SK-N-SH (cell line): ENCODE data around the gene SPIN1. TPM values are rescaled to one million over a fixed set of nuclear protein-coding genes. Genes with fewer than 3 reads are reported as not detected.

Experiments
- CTCF ChIA-PET: fragments of 300-600, 350-600 bp; formaldehyde crosslinking; extraction: SDS; loops from one replicate; lab custom pipeline; 2021; lab: Yijun Ruan, JAX
- POLR2A ChIA-PET: fragments of 350-600 bp; sonication (Branson Sonifier 250); formaldehyde crosslinking; extraction: SDS; loops from one replicate; lab custom pipeline; 2020; ENCODE audit warnings: antibody characterized with exemption, inconsistent platforms; lab: Yijun Ruan, JAX
- DNase-seq: peaks from one replicate; pipeline ENCODE4 v3.0.0; 2012
- H2AFZ ChIP-seq: fragments of 200-600 bp; sonication (generic); 2 replicates; pipeline ENCODE4 v1.8.1; 2016; ENCODE audit warnings: antibody characterized with exemption, mild to moderate bottlenecking, low read depth
- H3F3A ChIP-seq: fragments of 200-600 bp; sonication (generic); replicated peaks from 2 replicates; pipeline ENCODE3; 2016; ENCODE audit warnings: antibody characterized with exemption, mild to moderate bottlenecking; ENCODE audit not compliant: insufficient read depth
- H3K27ac ChIP-seq, 2 experiments: fragments of 200-500 bp in 1 of 2; fragments of 200-600 bp in 1 of 2; sonication (Bioruptor generic) in 1 of 2; sonication (generic), shearing (Covaris generic) in 1 of 2; 2 replicates each; pipeline versions ENCODE4 v1.5.1 to v1.6.1; 2014 to 2016; ENCODE audit warnings: low read depth in 2 of 2, inconsistent platforms in 1 of 2, low read length in 1 of 2, mild to moderate bottlenecking in 1 of 2, mixed read lengths in 1 of 2
- H3K27me3 ChIP-seq: fragments of 200-600 bp; sonication (generic), shearing (Covaris generic); 2 replicates; pipeline ENCODE4 v1.6.1; 2016; ENCODE audit warnings: mixed run types; ENCODE audit not compliant: insufficient read depth
- H3K36me3 ChIP-seq, 2 experiments: fragments of 200-500 bp in 1 of 2; fragments of 200-600 bp in 1 of 2; sonication (Bioruptor generic) in 1 of 2; sonication (generic) in 1 of 2; replicated peaks in 1 of 2; 2 replicates each; pipeline versions ENCODE3 to v1.5.1; 2014 to 2016; ENCODE audit warnings: low read length in 1 of 2, mild to moderate bottlenecking in 1 of 2; ENCODE audit not compliant: insufficient read depth in 2 of 2, control insufficient read depth in 1 of 2
- H3K4me1 ChIP-seq, 2 experiments: fragments of 200-500 bp in 1 of 2; fragments of 200-600 bp in 1 of 2; sonication (Bioruptor generic) in 1 of 2; sonication (generic), shearing (Covaris generic) in 1 of 2; 2 replicates each; pipeline versions ENCODE4 v1.5.1 to v1.6.1; 2014 to 2016; ENCODE audit warnings: low read depth in 1 of 2, low read length in 1 of 2, mixed run types in 1 of 2; ENCODE audit not compliant: insufficient read depth in 2 of 2, control insufficient read depth in 1 of 2
- H3K4me2 ChIP-seq: fragments of 200-600 bp; sonication (generic), shearing (Covaris generic); 2 replicates; pipeline ENCODE4 v1.6.1; 2017; ENCODE audit warnings: mixed run types
- H3K4me3 ChIP-seq, 2 experiments: fragments of 200-500 bp in 1 of 2; fragments of 200-600 bp in 1 of 2; sonication (Bioruptor generic) in 1 of 2; sonication (generic), shearing (Covaris generic) in 1 of 2; 2 replicates each; pipeline versions ENCODE4 v1.5.1 to v1.8.1; 2014 to 2016; ENCODE audit warnings: low read depth in 2 of 2, inconsistent platforms in 1 of 2, low read length in 1 of 2, mild to moderate bottlenecking in 1 of 2, mixed read lengths in 1 of 2, moderate library complexity in 1 of 2
- H3K79me2 ChIP-seq: fragments of 200-600 bp; sonication (generic); 2 replicates; pipeline ENCODE4 v1.8.1; 2017; ENCODE audit warnings: mild to moderate bottlenecking; ENCODE audit not compliant: insufficient read depth
- H3K9ac ChIP-seq: fragments of 200-600 bp; sonication (generic); 2 replicates; pipeline ENCODE4 v1.6.1; 2017; ENCODE audit warnings: mixed run types
- H3K9me2 ChIP-seq: fragments of 200-600 bp; sonication (generic); 2 replicates; pipeline ENCODE4 v1.6.1; 2017; ENCODE audit warnings: mixed run types
- H3K9me3 ChIP-seq: fragments of 200-600 bp; sonication (generic); 2 replicates; pipeline ENCODE4 v1.6.1; 2017; ENCODE audit warnings: mixed run types, mild to moderate bottlenecking, moderate library complexity
- H4K20me1 ChIP-seq: fragments of 200-600 bp; sonication (generic); 2 replicates; pipeline ENCODE4 v1.6.1; 2017; ENCODE audit warnings: mild to moderate bottlenecking, mixed run types; ENCODE audit not compliant: insufficient read depth
- ELF1 ChIP-seq: IDR thresholded peaks from 2 replicates; pipeline ENCODE4 v1.4.0; 2012
- EZH2phosphoT487 ChIP-seq: fragments of 200-600 bp; sonication (generic); IDR thresholded peaks from 2 replicates; pipeline ENCODE4 v1.6.1; 2017; ENCODE audit warnings: low read depth, mixed run types, mild to moderate bottlenecking, antibody characterized with exemption, moderate library complexity, borderline replicate concordance
- FOSL2 ChIP-seq: IDR thresholded peaks from 2 replicates; pipeline ENCODE4 v1.4.0; 2012; ENCODE audit warnings: low read depth, mild to moderate bottlenecking, moderate library complexity, borderline replicate concordance
- FOXM1 ChIP-seq: IDR thresholded peaks from 2 replicates; pipeline ENCODE4 v1.4.0; 2012; ENCODE audit warnings: low read depth, mild to moderate bottlenecking
- GABPA ChIP-seq: IDR thresholded peaks from 2 replicates; pipeline ENCODE4 v1.4.0; 2012; ENCODE audit warnings: low read depth, mild to moderate bottlenecking
- MXI1 ChIP-seq: IDR thresholded peaks from 2 replicates; pipeline ENCODE4 v1.6.1; 2012; ENCODE audit warnings: mild to moderate bottlenecking, low read depth, low read length, improper control_type of control experiment
- NFIC ChIP-seq: IDR thresholded peaks from 2 replicates; pipeline ENCODE4 v1.4.0; 2012; ENCODE audit warnings: borderline replicate concordance
- NRF1 ChIP-seq: IDR thresholded peaks from 2 replicates; pipeline ENCODE4 v1.6.1; 2012; ENCODE audit warnings: low read depth, mild to moderate bottlenecking, low read length
- POLR2AphosphoS5 ChIP-seq: IDR thresholded peaks from 2 replicates; pipeline ENCODE4 v1.6.1; 2012; ENCODE audit warnings: low read depth, low read length
- RCOR1 ChIP-seq: fragments of 150-350 bp; IDR thresholded peaks from 2 replicates; pipeline ENCODE4 v1.6.1; 2017; ENCODE audit warnings: antibody characterized with exemption, low read length
- RFX5 ChIP-seq: IDR thresholded peaks from 2 replicates; pipeline ENCODE4 v1.6.1; 2012; ENCODE audit warnings: mild to moderate bottlenecking, improper control_type of control experiment, low read length
- RXRA ChIP-seq: IDR thresholded peaks from 2 replicates; pipeline ENCODE4 v1.4.0; 2012; ENCODE audit warnings: low read depth, mild to moderate bottlenecking, borderline replicate concordance
- SIN3A ChIP-seq: IDR thresholded peaks from 2 replicates; pipeline ENCODE4 v1.6.1; 2012; ENCODE audit warnings: low read depth, mild to moderate bottlenecking, low read length, moderate library complexity, borderline replicate concordance
- SMC3 ChIP-seq: IDR thresholded peaks from 2 replicates; pipeline ENCODE4 v1.6.1; 2012; ENCODE audit warnings: low read depth, low read length, improper control_type of control experiment
- TAF1 ChIP-seq: IDR thresholded peaks from 2 replicates; pipeline ENCODE4 v1.6.1; 2012; ENCODE audit warnings: low read depth, mild to moderate bottlenecking, low read length, moderate library complexity, borderline replicate concordance
- TCF12 ChIP-seq: IDR thresholded peaks from 2 replicates; pipeline ENCODE4 v1.4.0; 2012
- TEAD4 ChIP-seq: IDR thresholded peaks from 2 replicates; pipeline ENCODE4 v1.4.0; 2012; ENCODE audit warnings: mild to moderate bottlenecking, borderline replicate concordance; ENCODE audit not compliant: insufficient read depth
- YY1 ChIP-seq: IDR thresholded peaks from 2 replicates; pipeline ENCODE4 v1.4.0; 2012; ENCODE audit warnings: low read depth, mild to moderate bottlenecking
- WGBS: methylation state at CpG from one replicate; pipeline ENCODE4 v1.1.6; 2017; ENCODE audit warnings: low lambda C conversion rate; 5-methylcytosine and 5-hydroxymethylcytosine counted together
- polyA plus RNA-seq, 3 experiments: library from polyadenylated mRNA; depleted of rRNA; stranded (reverse); fragments of >200 nt; gene quantifications; 2 replicates each; pipeline ENCODE4 v1.2.3, GENCODE V29; 2012
- TF ChIP-seq, protein P1 (sequence below): fragments of 200-600 bp; sonication (generic); IDR thresholded peaks from 2 replicates; pipeline ENCODE4 v1.6.1; 2017; ENCODE audit warnings: antibody characterized with exemption, mild to moderate bottlenecking, moderate library complexity
- TF ChIP-seq, protein P2 (sequence below): fragments of 150-350 bp; IDR thresholded peaks from 2 replicates; pipeline ENCODE4 v1.6.1; 2017; ENCODE audit warnings: antibody characterized with exemption, low read length, low read depth, borderline replicate concordance
- TF ChIP-seq, protein P3 (sequence below): IDR thresholded peaks from 2 replicates; pipeline ENCODE4 v1.4.0; 2012; ENCODE audit warnings: low read depth
- TF ChIP-seq, protein P4 (sequence below): IDR thresholded peaks from 2 replicates; pipeline ENCODE4; 2012

The SPIN1 gene
- polyA plus RNA-seq, 1 of the 3 experiments (the other 2 are of a cell fraction) = 35.8 TPM

DNA sequence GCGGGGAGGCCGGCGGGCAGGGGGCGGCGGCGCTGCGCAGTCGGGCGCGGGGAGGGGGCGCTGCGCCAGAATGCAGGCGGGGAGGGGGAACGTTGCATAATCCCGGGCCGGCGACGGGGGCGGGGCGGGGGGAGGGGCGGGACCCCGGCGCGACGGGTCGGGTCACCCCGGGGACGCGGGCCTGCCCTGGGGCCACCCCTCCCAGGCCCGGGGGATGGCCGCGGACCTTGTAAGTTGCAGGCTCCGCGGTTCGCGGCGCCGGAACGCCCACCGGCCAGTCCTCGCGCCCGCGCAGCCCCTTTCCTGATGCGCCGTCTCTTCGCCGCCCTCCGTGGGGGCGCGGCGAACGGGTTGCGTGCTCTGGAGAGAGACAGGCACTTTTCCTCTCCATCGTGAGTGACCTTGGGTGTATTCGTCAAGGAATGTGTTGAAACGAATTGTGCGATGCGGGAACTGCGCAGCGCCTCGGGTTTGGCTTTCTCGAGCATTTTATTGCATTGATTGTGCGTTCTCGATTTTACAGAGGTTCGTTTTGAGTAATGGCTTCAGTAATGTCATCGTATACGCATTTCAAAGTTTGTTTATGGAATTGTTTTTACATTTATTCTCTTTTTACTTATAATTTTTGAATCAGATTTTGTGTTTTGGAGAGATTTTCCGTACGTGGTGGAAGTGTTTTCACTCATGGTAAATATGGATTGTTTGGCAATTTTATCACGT is 802 bp downstream of the SPIN1 start:
- Histone ChIP-seq H3K4me1 (peaks cover 9 to 23% of the 10 kb centered on the region in 2 experiments; a peak in 3 of 4 replicates), H3K4me3 (peak overlapping the region; percentile 85 to 88), H3K27ac (peak overlapping the region; percentile 71 to 96), H3K9ac (peak overlapping the region; percentile 86), H3K9me2 (no peaks in the 10 kb centered on the region), H3K36me3 (peaks cover 7 to 13% of the 10 kb centered on the region in 2 experiments), H4K20me1 (peaks cover 42% of the 10 kb centered on the region), H3K27me3 (no peaks in the 10 kb centered on the region), H3K79me2 (peaks cover 56% of the 10 kb centered on the region), H3K4me2 (peak overlapping the region; percentile 80), H3K9me3 (no peaks in the 10 kb centered on the region), H2AFZ (peak overlapping the region; percentile 76), H3F3A (peaks cover 2% of the 10 kb centered on the region)
- WGBS = 1% methylated on average over 24 of the region's 71 CpGs
- POLR2A ChIA-PET = no interaction called here
- DNase-seq = peak; percentile 91
- CTCF ChIA-PET = no interaction called here
- TF ChIP-seq TCF12 (no peak), NFIC (no peak), RXRA (peak; percentile 34; the same call in 1 of the 2 replicates), GABPA (no peak), TEAD4 (no peak), SMC3 (no peak), ELF1 (no peak), YY1 (no peak; the same call in 1 of the 2 replicates), SIN3A (peak; percentile 49; the same call in 1 of the 2 replicates), RFX5 (no peak), MXI1 (peak; percentile 78), EZH2phosphoT487 (no peak), NRF1 (peak; percentile 36; the same call in 1 of the 2 replicates), TAF1 (no peak), RCOR1 (no peak), FOXM1 (no peak), FOSL2 (no peak), POLR2AphosphoS5 (no peak)
- TF ChIP-seq, protein P1, sequence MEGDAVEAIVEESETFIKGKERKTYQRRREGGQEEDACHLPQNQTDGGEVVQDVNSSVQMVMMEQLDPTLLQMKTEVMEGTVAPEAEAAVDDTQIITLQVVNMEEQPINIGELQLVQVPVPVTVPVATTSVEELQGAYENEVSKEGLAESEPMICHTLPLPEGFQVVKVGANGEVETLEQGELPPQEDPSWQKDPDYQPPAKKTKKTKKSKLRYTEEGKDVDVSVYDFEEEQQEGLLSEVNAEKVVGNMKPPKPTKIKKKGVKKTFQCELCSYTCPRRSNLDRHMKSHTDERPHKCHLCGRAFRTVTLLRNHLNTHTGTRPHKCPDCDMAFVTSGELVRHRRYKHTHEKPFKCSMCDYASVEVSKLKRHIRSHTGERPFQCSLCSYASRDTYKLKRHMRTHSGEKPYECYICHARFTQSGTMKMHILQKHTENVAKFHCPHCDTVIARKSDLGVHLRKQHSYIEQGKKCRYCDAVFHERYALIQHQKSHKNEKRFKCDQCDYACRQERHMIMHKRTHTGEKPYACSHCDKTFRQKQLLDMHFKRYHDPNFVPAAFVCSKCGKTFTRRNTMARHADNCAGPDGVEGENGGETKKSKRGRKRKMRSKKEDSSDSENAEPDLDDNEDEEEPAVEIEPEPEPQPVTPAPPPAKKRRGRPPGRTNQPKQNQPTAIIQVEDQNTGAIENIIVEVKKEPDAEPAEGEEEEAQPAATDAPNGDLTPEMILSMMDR = no peak
- TF ChIP-seq, protein P2, sequence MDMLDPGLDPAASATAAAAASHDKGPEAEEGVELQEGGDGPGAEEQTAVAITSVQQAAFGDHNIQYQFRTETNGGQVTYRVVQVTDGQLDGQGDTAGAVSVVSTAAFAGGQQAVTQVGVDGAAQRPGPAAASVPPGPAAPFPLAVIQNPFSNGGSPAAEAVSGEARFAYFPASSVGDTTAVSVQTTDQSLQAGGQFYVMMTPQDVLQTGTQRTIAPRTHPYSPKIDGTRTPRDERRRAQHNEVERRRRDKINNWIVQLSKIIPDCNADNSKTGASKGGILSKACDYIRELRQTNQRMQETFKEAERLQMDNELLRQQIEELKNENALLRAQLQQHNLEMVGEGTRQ = no peak
- TF ChIP-seq, protein P3, sequence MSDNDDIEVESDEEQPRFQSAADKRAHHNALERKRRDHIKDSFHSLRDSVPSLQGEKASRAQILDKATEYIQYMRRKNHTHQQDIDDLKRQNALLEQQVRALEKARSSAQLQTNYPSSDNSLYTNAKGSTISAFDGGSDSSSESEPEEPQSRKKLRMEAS = peak; percentile 53; the same call in 1 of the 2 replicates
- TF ChIP-seq, protein P4, sequence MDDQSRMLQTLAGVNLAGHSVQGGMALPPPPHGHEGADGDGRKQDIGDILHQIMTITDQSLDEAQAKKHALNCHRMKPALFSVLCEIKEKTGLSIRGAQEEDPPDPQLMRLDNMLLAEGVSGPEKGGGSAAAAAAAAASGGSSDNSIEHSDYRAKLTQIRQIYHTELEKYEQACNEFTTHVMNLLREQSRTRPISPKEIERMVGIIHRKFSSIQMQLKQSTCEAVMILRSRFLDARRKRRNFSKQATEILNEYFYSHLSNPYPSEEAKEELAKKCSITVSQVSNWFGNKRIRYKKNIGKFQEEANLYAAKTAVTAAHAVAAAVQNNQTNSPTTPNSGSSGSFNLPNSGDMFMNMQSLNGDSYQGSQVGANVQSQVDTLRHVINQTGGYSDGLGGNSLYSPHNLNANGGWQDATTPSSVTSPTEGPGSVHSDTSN = no peak
